Fibroblast of upper back skin (primary cell): Measurements from ENCODE around the gene PPIP5K2.
"Not testable (repeated sequence)": the region's sequence is repeated elsewhere in the genome, so short reads cannot be mapped to it uniquely, and the experiment has no call there.

Experiments
- DNase-seq: peaks from one replicate; pipeline ENCODE4 v3.0.0-alpha.2; 2013

The PPIP5K2 gene

GRCh38 chr5:103119765-103120606 lies at the start of gene PPIP5K2, which contains the start of gene GIN1:
Gene PPIP5K2 (plus strand): TSS chr5:103120301. CDS start chr5:103129590, 9,289 bp downstream.
Gene GIN1 (minus strand): TSS chr5:103120138. CDS start chr5:103108707, 11,431 bp downstream.
- peak; percentile 99 for DNase-seq

- not testable (repeated sequence) for DNase-seq
These were observed 46.6 kb upstream of the PPIP5K2 start for GRCh38 chr5:103073500-103073899.

- no peak for DNase-seq
These were observed 44.7 kb upstream of the PPIP5K2 start for GRCh38 chr5:103075442-103075841.

GRCh38 chr5:103079796-103080195 lies 40.3 kb upstream of the PPIP5K2 start:
- DNase-seq = no peak

GRCh38 chr5:103086547-103086946 lies 33.6 kb upstream of the PPIP5K2 start:
- no peak for DNase-seq

- no peak for DNase-seq
These were observed 30.8 kb upstream of the PPIP5K2 start for GRCh38 chr5:103089272-103089671.

- no peak for DNase-seq
These were observed 29.3 kb upstream of the PPIP5K2 start for GRCh38 chr5:103090791-103091190.

GRCh38 chr5:103092676-103093075 lies 27.4 kb upstream of the PPIP5K2 start:
- no peak for DNase-seq

- DNase-seq = no peak
These were observed 26.4 kb upstream of the PPIP5K2 start for GRCh38 chr5:103093727-103094126.

GRCh38 chr5:103094737-103095136 lies 25.4 kb upstream of the PPIP5K2 start:
- DNase-seq = no peak

- DNase-seq = no peak
These were observed 21.1 kb upstream of the PPIP5K2 start for GRCh38 chr5:103098993-103099392.

- DNase-seq = no peak
These were observed 18.9 kb upstream of the PPIP5K2 start for GRCh38 chr5:103101079-103101750.

GRCh38 chr5:103102234-103102633 lies 17.9 kb upstream of the PPIP5K2 start:
- DNase-seq = no peak

- DNase-seq = no peak
These were observed 12.0 kb upstream of the PPIP5K2 start for GRCh38 chr5:103108086-103108485.

- DNase-seq = no peak
These were observed 10.8 kb upstream of the PPIP5K2 start for GRCh38 chr5:103109277-103109676.

GRCh38 chr5:103110403-103110802 lies 9.7 kb upstream of the PPIP5K2 start:
- DNase-seq = no peak

GRCh38 chr5:103111468-103111867 lies 8.6 kb upstream of the PPIP5K2 start:
- DNase-seq = no peak

GRCh38 chr5:103112910-103113309 lies 7.2 kb upstream of the PPIP5K2 start:
- no peak for DNase-seq

- DNase-seq = no peak
These were observed 5.7 kb upstream of the PPIP5K2 start for GRCh38 chr5:103114440-103114839.

GRCh38 chr5:103117471-103117991 lies 2.6 kb upstream of the PPIP5K2 start:
- peak; percentile 1 for DNase-seq

- peak; percentile 10 for DNase-seq
These were observed 884 bp upstream of the PPIP5K2 start for GRCh38 chr5:103119070-103119764.

GRCh38 chr5:103120607-103121200 lies 603 bp downstream of the PPIP5K2 start:
- DNase-seq = peak; percentile 1

- no peak for DNase-seq
These were observed 2.1 kb downstream of the PPIP5K2 start for GRCh38 chr5:103122242-103122641.
